Mesenchymal stem cell (in vitro differentiated cells and primary cell): ENCODE results near the gene STAP1.

ENCODE experiments used
- DNase-seq: peaks from one replicate; pipeline ENCODE4 v3.0.0-alpha.2; 2013
- H2AFZ ChIP-seq: one replicate; pipeline ENCODE4 v1.6.1; 2013; ENCODE audit warnings: low read depth, mild to moderate bottlenecking, control low read depth, inconsistent platforms, low read length, moderate library complexity
- H2AK5ac ChIP-seq: 2 replicates; pipeline ENCODE4 v1.6.1; 2013; ENCODE audit warnings: low read length, moderate library complexity, mild to moderate bottlenecking, inconsistent platforms; ENCODE audit not compliant: severe bottlenecking
- H2BK120ac ChIP-seq: one replicate; pipeline ENCODE4 v1.6.1; 2013; ENCODE audit warnings: low read depth, mild to moderate bottlenecking, inconsistent platforms, low read length, moderate library complexity
- H2BK12ac ChIP-seq, 2 experiments: one replicate each; pipeline ENCODE4 v1.6.1; 2013; ENCODE audit warnings: inconsistent platforms in 2 of 2, low read length in 2 of 2, mild to moderate bottlenecking in 2 of 2, moderate library complexity in 2 of 2, control low read depth in 1 of 2
- H2BK15ac ChIP-seq: one replicate; pipeline ENCODE4 v1.6.1; 2013; ENCODE audit warnings: mild to moderate bottlenecking, low read depth, inconsistent platforms; ENCODE audit not compliant: poor library complexity, severe bottlenecking
- H2BK5ac ChIP-seq: 2 replicates; pipeline ENCODE4 v1.6.1; 2013; ENCODE audit warnings: low read depth, mild to moderate bottlenecking, low read length, control low read depth, inconsistent platforms; ENCODE audit not compliant: poor library complexity, severe bottlenecking
- H3K14ac ChIP-seq, 2 experiments: one replicate each; pipeline ENCODE4 v1.6.1; 2013; ENCODE audit warnings: inconsistent platforms in 2 of 2, low read length in 2 of 2, control low read depth in 1 of 2, mild to moderate bottlenecking in 1 of 2, moderate library complexity in 1 of 2
- H3K18ac ChIP-seq, 2 experiments: one replicate each; pipeline ENCODE4 v1.6.1; 2013; ENCODE audit warnings: inconsistent platforms in 2 of 2, low read length in 2 of 2, control low read depth in 1 of 2, low read depth in 1 of 2, mild to moderate bottlenecking in 1 of 2
- H3K23ac ChIP-seq, 2 experiments: one replicate each; pipeline ENCODE4 v1.6.1; 2013; ENCODE audit warnings: inconsistent platforms in 2 of 2, low read length in 2 of 2, mild to moderate bottlenecking in 2 of 2, moderate library complexity in 2 of 2, control low read depth in 1 of 2
- H3K27ac ChIP-seq: 2 replicates; pipeline ENCODE4 v1.5.1; 2013; ENCODE audit warnings: mild to moderate bottlenecking, moderate library complexity, low read length, control low read depth, inconsistent platforms; ENCODE audit not compliant: poor library complexity, severe bottlenecking
- H3K27me3 ChIP-seq, 2 experiments: 2 replicates each; pipeline versions ENCODE4 v1.6.1 to v1.7.0; 2013; ENCODE audit warnings: low read length in 2 of 2, mild to moderate bottlenecking in 2 of 2, moderate library complexity in 2 of 2, control low read depth in 1 of 2, inconsistent platforms in 1 of 2; ENCODE audit not compliant: control insufficient read depth in 1 of 2, insufficient read depth in 1 of 2
- H3K36me3 ChIP-seq, 2 experiments: 2 replicates each; pipeline versions ENCODE4 v1.6.1 to v1.7.0; 2013; ENCODE audit warnings: low read length in 2 of 2, control low read depth in 1 of 2, inconsistent platforms in 1 of 2, low read depth in 1 of 2, mild to moderate bottlenecking in 1 of 2; ENCODE audit not compliant: insufficient read depth in 2 of 2, control insufficient read depth in 1 of 2
- H3K4ac ChIP-seq, 2 experiments: one replicate each; pipeline ENCODE4 v1.6.1; 2013; ENCODE audit warnings: inconsistent platforms in 2 of 2, low read length in 2 of 2, mild to moderate bottlenecking in 2 of 2, moderate library complexity in 2 of 2, control low read depth in 1 of 2, low read depth in 1 of 2
- H3K4me1 ChIP-seq: 2 replicates; pipeline ENCODE4 v1.6.1; 2013; ENCODE audit warnings: low read depth, low read length, control low read depth; ENCODE audit not compliant: control insufficient read depth, insufficient read depth
- H3K4me2 ChIP-seq: 2 replicates; pipeline ENCODE4 v1.6.1; 2013; ENCODE audit warnings: low read length, mild to moderate bottlenecking, inconsistent platforms; ENCODE audit not compliant: poor library complexity, severe bottlenecking
- H3K4me3 ChIP-seq, 2 experiments: 2 replicates each; pipeline versions ENCODE4 v1.5.1 to v1.7.0; 2013; ENCODE audit warnings: low read length in 2 of 2, mild to moderate bottlenecking in 2 of 2, control low read depth in 1 of 2, low read depth in 1 of 2; ENCODE audit not compliant: insufficient read depth in 1 of 2
- H3K79me1 ChIP-seq: replicated peaks from 2 replicates; pipeline ENCODE4 v1.6.1; 2013; ENCODE audit warnings: mild to moderate bottlenecking, control low read depth, low read length, inconsistent platforms; ENCODE audit not compliant: poor library complexity, severe bottlenecking
- H3K9ac ChIP-seq: 2 replicates; pipeline ENCODE4 v1.7.0; 2013; ENCODE audit warnings: mild to moderate bottlenecking, low read length, moderate library complexity
- H3K9me3 ChIP-seq: 2 replicates; pipeline ENCODE4 v1.7.0; 2013; ENCODE audit warnings: mild to moderate bottlenecking, low read length; ENCODE audit not compliant: control insufficient read depth
- H4K8ac ChIP-seq: one replicate; pipeline ENCODE4 v1.6.1; 2013; ENCODE audit warnings: inconsistent platforms, mild to moderate bottlenecking, low read length, moderate library complexity
- H4K91ac ChIP-seq: one replicate; pipeline ENCODE4 v1.6.1; 2013; ENCODE audit warnings: mild to moderate bottlenecking, low read length, inconsistent platforms
- WGBS: methylation state at CpG from one replicate; pipeline ENCODE4 v1.1.7; 2013; ENCODE audit warnings: mixed read lengths; 5-methylcytosine and 5-hydroxymethylcytosine counted together

Gene STAP1

DNA sequence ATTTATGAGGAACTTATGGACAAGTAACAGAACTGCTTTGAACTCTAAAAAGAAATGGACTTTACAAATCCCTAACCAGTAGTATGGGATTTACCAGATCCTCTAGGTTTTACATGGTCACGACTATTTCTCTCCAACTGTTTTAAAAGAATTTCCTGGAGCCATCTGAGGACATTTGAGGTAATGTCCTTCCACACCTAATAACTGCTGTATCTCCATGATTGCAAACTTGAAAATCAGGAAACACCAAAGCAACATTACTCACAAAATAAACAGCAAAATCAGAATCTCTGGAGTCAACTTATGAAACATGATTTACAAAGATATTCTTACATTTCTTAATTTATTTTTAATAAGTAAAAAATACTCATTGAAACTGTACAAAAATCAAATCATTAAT is 58.0 kb downstream of the STAP1 start:
- no peak overlapping the region for H3K4ac ChIP-seq
- H2BK5ac ChIP-seq, result no peak overlapping the region
- H3K27me3 ChIP-seq, result no peaks in the 10 kb centered on the region
- H3K4me1 ChIP-seq, result no peaks in the 10 kb centered on the region
- H2BK120ac ChIP-seq, result no peak overlapping the region
- H4K91ac ChIP-seq, result no peak overlapping the region
- H3K18ac ChIP-seq, result no peak overlapping the region
- H3K9ac ChIP-seq, result no peak overlapping the region
- H2AK5ac ChIP-seq, result no peak overlapping the region
- H3K4me2 ChIP-seq, result no peak overlapping the region
- H3K79me1 ChIP-seq, result peaks cover 2% of the 10 kb centered on the region
- H3K27ac ChIP-seq, result no peak overlapping the region
- H2AFZ ChIP-seq, result no peak overlapping the region
- H3K14ac ChIP-seq, result no peak overlapping the region
- DNase-seq, result no peak
- H3K36me3 ChIP-seq, result peaks cover 6 to 64% of the 10 kb centered on the region in 2 experiments
- 97% methylated on average over 1 of the region's 1 CpG for WGBS
- H3K4me3 ChIP-seq, result no peak overlapping the region
- H2BK15ac ChIP-seq, result no peak overlapping the region
- H4K8ac ChIP-seq, result no peak overlapping the region
- peaks cover 21% of the 10 kb centered on the region for H3K9me3 ChIP-seq
- no peak overlapping the region for H3K23ac ChIP-seq
- no peak overlapping the region for H2BK12ac ChIP-seq

- Histone ChIP-seq H3K9me3 (no peaks in the 10 kb centered on the region), H3K18ac (no peak overlapping the region), H3K4me2 (no peak overlapping the region), H3K9ac (no peak overlapping the region), H2AFZ (no peak overlapping the region), H2BK15ac (no peak overlapping the region), H3K23ac (no peak overlapping the region), H2BK5ac (no peak overlapping the region), H3K27me3 (no peaks in the 10 kb centered on the region), H2BK120ac (no peak overlapping the region), H3K4me3 (no peak overlapping the region), H3K4me1 (no peaks in the 10 kb centered on the region), H2AK5ac (no peak overlapping the region), H3K79me1 (peaks cover 4% of the 10 kb centered on the region), H3K36me3 (peaks cover 7 to 93% of the 10 kb centered on the region in 2 experiments), H3K14ac (no peak overlapping the region), H4K91ac (no peak overlapping the region), H3K27ac (no peak overlapping the region), H4K8ac (no peak overlapping the region), H3K4ac (no peak overlapping the region), H2BK12ac (no peak overlapping the region)
- DNase-seq, result no peak
- WGBS, result 96% methylated on average over 3 of the region's 3 CpGs
Observed at GRCh38 chr4:67624939-67625338, 66.4 kb downstream of the STAP1 start.

DNA sequence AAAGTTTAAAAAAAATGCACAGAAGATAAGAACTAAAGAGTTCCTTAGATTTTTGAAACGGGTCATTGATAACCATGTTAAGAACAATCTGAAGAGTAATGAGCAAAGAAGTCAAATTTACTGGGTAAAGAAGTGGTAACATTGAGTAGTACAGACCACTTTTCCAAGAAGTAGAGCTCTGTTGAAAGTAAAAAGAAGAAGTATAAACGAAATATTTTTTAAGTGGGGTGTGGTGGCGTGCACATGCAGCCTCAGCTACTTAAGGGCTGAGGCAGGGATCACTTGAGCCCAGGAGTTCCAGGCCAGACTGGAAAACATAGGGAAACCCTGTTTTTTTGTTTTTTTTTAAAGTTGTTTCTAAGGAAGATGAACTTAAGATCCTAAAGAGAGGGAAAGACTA is 74.0 kb downstream of the STAP1 start:
- Histone ChIP-seq H3K14ac (no peak overlapping the region), H4K8ac (no peak overlapping the region), H2BK5ac (no peak overlapping the region), H2BK15ac (no peak overlapping the region), H3K4ac (no peak overlapping the region), H3K4me2 (no peak overlapping the region), H3K27me3 (no peaks in the 10 kb centered on the region), H3K23ac (no peak overlapping the region), H3K18ac (no peak overlapping the region), H3K4me3 (no peak overlapping the region), H2BK120ac (no peak overlapping the region), H3K9me3 (no peaks in the 10 kb centered on the region), H2AK5ac (no peak overlapping the region), H3K4me1 (no peaks in the 10 kb centered on the region), H2AFZ (no peak overlapping the region), H3K36me3 (peaks cover 11 to 82% of the 10 kb centered on the region in 2 experiments), H4K91ac (no peak overlapping the region), H3K79me1 (peaks cover 4% of the 10 kb centered on the region), H3K9ac (no peak overlapping the region), H3K27ac (no peak overlapping the region), H2BK12ac (no peak overlapping the region)
- WGBS, result 96% methylated on average over 3 of the region's 3 CpGs
- DNase-seq, result no peak

- no peaks in the 10 kb centered on the region for H3K9me3 ChIP-seq
- H3K79me1 ChIP-seq, result peaks cover 8% of the 10 kb centered on the region
- H4K8ac ChIP-seq, result no peak overlapping the region
- H4K91ac ChIP-seq, result no peak overlapping the region
- H3K36me3 ChIP-seq, result peaks cover 17 to 78% of the 10 kb centered on the region in 2 experiments
- H3K4me2 ChIP-seq, result no peak overlapping the region
- DNase-seq, result no peak
- no peak overlapping the region for H2BK5ac ChIP-seq
- no peak overlapping the region for H3K4me3 ChIP-seq
- H2BK12ac ChIP-seq, result no peak overlapping the region
- H3K27me3 ChIP-seq, result no peaks in the 10 kb centered on the region
- 90% methylated on average over 2 of the region's 2 CpGs for WGBS
- H3K23ac ChIP-seq, result no peak overlapping the region
- H3K9ac ChIP-seq, result no peak overlapping the region
- H3K14ac ChIP-seq, result no peak overlapping the region
- no peak overlapping the region for H3K4ac ChIP-seq
- H2AK5ac ChIP-seq, result no peak overlapping the region
- H2AFZ ChIP-seq, result no peak overlapping the region
- H3K4me1 ChIP-seq, result no peaks in the 10 kb centered on the region
- no peak overlapping the region for H3K18ac ChIP-seq
- no peak overlapping the region for H2BK120ac ChIP-seq
- H2BK15ac ChIP-seq, result no peak overlapping the region
- H3K27ac ChIP-seq, result no peak overlapping the region
Observed at GRCh38 chr4:67634741-67635140, 76.2 kb downstream of the STAP1 start.
